NCI-H526 treated with DMSO at 0.1 percent for 48 hours (cell line): ENCODE data around the gene SPP1.

Experiments used
- DNase-seq: peaks from one replicate; lab custom pipeline; 2025; lab: John Stamatoyannopoulos, UW

Gene SPP1

GRCh38 chr4:87953826-87954225 lies 21.7 kb upstream of the SPP1 start:
- DNase-seq: no peak

DNA sequence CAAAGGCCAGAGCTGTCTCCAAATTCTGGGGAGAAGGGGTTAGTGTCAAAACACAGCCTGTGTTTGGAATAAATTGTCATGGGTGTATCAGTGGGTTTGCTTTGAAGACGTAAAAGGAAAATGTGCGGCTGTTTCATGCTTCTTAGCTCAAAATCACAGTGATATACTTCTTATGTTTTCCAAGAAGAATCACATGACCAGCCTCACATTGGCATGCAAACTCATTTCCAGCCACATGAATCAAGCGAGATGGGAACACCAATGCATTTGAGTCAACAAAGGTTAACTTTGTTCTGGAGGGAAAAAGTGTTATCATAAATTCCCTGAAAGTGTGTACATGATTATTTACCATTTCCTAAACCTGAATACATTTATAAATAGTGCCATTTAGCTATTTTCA lies 19.0 kb upstream of the SPP1 start:
- DNase-seq: no peak

GRCh38 chr4:87957061-87957460 lies 18.5 kb upstream of the SPP1 start:
- DNase-seq: no peak

- DNase-seq: no peak
These were observed 13.5 kb upstream of the SPP1 start for GRCh38 chr4:87961993-87962392.

DNA sequence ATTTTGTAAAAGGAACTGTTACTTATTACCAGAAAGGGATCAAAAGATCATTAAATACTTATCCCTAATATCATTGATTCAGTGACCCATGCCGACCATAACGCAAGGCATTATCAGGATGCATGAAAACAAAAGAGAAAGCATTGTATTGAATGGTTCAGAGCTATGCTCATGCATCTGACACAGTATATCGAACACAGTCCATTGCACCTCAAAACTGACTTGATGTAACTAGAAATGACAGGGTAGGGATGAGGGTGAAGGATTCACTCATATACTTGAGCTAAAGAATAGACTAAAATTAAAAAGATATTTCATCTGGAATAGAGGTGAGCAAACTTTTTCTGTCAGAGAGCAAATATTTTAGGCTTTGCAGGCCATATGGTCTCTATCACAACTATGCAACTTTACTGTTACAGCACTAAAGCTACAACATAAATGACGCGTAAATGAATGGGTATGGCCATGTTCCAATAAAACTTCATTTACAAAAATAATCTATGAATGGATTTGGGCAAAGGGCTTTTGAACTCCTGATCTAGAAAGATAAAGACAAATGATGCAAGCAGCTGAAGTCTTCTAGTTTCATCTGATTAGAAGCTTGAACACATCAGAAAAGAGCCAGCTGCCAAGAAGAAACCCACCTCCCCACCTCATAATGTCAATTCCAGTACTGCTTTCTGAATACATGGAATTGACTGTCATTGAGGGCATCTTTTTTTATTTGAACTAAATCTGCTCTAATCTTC lies 12.9 kb upstream of the SPP1 start:
- DNase-seq: no peak

GRCh38 chr4:87965501-87965975 lies 10.0 kb upstream of the SPP1 start:
- DNase-seq: no peak

DNA sequence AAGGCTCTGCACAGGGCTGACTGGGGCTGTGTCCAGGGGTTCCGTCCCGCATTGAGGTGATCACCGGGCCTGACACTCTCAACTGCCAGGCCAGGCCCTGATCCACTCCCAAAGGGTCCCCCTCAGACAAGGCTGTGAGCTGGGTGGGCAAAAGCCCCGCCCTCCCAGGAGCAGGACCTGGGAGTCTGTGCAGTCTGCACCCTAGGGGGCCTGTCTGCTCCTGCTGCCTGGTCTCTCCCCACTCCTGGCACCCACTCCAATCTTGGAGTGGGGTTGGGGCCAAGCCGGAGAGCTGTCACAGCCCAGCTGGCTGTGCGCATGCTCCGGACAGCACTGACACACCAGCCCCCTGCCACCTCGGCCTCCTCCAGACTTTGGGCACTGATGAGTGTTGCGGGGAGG lies 9.4 kb upstream of the SPP1 start:
- DNase-seq: no peak

DNA sequence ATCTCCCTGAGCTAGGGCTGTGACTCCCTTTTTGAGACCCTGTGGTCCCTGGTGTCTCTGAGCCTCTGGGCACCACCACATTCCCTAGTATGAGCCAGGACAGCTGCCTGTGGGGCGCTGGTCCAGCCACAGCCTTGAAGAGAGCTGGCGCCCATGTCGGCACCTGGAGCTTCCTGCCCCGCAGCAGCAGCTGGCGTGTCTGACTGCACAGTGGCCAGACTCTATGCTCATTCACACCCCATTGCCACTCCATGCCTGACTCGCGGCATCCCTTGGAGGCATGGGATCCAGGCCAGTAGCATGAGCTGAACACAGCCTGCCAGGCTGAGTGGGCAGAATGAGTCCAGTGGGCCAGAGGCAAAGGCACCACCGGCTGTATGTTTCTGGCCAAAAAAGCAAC lies 8.3 kb upstream of the SPP1 start:
- DNase-seq: no peak

DNA sequence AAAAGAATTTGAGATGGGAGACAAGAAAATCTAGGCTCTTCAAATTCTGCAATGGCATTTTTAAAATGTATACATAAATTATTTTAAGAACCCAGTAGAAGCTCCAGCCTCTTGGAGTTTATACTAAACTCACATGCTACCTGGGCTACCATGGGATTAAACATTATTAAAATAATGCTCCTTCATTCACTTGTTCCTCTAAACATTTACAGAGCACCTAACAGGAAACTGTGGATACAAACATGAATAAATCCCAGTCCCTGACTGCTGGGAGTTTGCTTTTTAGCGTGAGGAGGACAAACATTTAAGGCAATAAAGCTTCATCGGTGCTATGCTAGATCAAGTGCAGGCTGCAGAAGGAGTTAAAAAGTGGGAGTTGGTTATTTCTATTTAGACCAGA lies 5.4 kb upstream of the SPP1 start:
- DNase-seq: no peak

GRCh38 chr4:87971866-87972265 lies 3.6 kb upstream of the SPP1 start:
- DNase-seq: no peak

DNA sequence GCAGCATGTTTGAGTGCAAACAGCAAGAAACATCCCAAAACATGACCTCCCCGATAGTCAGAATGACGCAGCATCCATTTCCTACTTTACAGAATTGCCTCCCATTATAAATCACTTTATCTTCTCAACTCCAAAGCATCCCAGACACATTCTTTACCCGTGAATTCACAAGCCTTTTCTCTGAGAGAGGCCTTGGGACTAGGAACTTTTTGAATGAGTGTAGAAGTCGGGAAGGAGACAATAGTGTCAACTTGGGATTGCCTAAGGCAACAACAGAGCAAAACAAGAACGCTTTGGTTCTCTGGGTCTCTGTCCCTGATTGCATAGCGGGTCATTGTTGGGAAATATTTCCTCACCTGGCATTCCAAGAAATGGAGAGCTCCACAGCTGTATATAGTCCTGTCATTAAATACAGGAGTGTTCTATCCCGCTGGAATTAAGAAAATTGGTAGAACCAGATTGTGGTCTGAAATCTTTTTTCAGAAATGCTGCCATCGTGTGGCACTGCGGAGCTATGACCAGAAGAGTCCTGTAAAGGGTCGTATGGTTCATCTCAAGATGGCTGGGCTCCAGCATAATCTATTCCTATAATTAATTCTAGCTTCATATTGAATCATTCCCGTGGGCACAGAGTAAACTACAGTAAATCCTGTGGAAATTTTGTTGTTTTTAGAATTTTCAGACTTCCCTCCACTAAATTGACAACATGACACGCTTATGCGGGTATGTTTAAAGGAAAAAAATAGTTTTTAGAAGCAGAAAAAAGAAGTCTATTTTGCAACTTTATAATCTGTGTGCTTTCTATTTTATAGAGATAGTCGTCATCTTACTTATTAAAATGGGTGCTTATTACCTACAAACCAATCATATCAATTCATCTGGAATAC lies 2.0 kb upstream of the SPP1 start:
- DNase-seq: peak; percentile 26

DNA sequence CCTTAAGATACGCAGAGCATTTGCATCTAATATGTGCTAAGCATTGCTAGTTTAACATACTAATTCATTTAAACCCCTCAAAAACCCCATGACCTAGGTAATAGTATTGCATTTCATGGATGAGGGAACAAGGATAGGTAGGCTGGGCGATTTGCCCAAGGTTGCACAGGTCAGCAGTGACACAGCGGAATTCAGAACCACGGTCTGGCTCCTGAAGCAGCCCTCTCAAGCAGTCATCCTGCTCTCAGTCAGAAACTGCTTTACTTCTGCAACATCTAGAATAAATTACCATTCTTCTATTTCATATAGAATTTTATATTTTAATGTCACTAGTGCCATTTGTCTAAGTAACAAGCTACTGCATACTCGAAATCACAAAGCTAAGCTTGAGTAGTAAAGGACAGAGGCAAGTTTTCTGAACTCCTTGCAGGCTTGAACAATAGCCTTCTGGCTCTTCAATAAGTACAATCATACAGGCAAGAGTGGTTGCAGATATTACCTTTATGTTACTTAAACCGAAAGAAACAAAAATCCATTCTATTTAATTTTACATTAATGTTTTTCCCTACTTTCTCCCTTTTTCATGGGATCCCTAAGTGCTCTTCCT lies 555 bp upstream of the SPP1 start:
- DNase-seq: no peak

GRCh38 chr4:87977521-87978278 lies 2.2 kb downstream of the SPP1 start:
- DNase-seq: no peak

GRCh38 chr4:87978681-87979080 lies 3.2 kb downstream of the SPP1 start:
- no peak for DNase-seq

GRCh38 chr4:87979810-87980209 lies 4.3 kb downstream of the SPP1 start:
- DNase-seq: no peak

GRCh38 chr4:87981486-87981885 lies 6.0 kb downstream of the SPP1 start:
- DNase-seq: no peak

DNA sequence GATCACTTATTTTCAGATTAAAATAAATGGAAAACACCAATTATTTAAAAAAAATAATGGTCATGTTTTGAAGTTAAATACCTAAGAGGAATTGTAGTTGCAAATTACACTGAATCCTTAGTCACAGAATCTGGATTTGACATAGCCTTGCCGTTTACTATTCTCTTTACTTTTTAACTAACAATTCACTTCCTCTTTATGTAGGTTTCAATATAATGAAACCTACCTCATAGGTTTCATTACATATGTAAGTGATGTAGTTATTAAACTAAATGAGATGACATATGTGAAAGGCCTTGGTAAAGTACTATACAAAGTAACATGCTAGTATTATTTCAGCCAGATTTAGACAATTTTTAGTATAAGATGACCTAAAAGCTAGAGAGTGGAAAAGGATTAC lies 6.5 kb downstream of the SPP1 start:
- no peak for DNase-seq

GRCh38 chr4:87982446-87983010 lies 7.0 kb downstream of the SPP1 start:
- DNase-seq: no peak

DNA sequence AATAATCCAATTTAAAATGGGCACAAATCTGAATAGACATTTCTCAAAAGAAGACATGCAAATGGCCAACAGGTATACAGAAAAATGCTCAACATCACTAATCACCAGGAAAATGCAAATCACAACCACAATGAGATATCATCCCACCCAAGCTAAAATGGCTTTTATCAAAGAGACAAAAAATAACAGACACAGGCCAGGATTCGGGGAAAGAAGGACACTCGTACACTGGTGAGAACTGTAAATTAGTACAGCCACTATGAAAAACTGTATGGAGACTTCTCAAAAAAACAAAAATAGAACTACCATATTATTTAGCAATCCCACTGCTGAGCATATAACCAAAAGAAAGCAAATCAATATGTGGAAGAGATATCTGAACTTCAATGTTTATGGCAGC lies 8.5 kb downstream of the SPP1 start:
- no peak for DNase-seq

DNA sequence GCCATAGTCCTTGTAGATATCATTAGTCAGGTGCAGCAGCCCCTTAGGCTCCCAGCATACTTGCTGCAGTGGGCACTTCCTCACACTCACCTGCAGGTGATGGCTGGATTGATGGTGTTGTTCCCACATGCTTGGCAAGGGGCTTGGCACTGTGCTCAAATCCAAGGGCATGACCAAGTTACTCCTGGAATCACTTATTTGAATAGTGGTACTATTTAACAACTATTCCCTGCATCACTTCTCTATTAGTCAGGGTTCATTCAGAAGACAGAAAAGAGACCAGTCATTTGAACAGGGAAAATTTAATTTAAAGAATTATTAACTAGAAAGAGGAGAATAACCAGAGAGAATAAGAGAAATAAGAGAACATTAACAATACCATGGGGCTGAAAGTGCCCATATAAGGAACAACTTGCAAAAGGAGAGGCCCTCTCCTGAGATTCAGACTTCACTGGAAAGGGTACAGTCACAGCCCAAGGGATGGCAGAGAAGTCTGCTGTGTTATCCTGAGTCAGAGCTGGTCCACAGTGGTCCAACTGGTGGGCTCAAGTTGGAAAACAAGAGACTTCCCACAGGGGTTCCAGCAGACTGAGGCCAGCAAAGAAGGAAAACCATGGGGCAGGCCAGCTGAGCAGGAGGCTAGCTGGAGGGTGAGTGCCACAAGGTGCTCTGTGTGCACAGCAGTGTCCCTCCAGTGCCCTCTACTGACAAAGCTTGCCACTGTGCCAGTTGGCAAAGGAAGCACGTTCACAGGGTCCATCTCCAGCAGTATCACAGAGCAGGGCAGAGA lies 9.8 kb downstream of the SPP1 start:
- DNase-seq: peak; percentile 9

GRCh38 chr4:87985887-87986200 lies 10.3 kb downstream of the SPP1 start:
- DNase-seq: no peak
